ENCODE data around the gene LZTS2.
"Not testable (repeated sequence)": the region's sequence is repeated elsewhere in the genome, so short reads cannot be mapped to it uniquely, and the experiment has no call there.

- not testable (repeated sequence) for TF ChIP-seq JUND (IDR thresholded peaks at IDR 0.05); REST (IDR thresholded peaks at IDR 0.05); CTCF (IDR thresholded peaks at IDR 0.05; ENCODE audit: low read depth, low read length, missing input control); TAF1 (conservative IDR thresholded peaks at IDR 0.05); GABPA (IDR thresholded peaks at IDR 0.05 in 1 of 2, conservative IDR thresholded peaks at IDR 0.05 in 1 of 2); EGR1 (IDR thresholded peaks at IDR 0.05; ENCODE audit: low read depth in 2 of 2); ZBTB33 (IDR thresholded peaks at IDR 0.05); MAX (IDR thresholded peaks at IDR 0.05); SP1 (IDR thresholded peaks at IDR 0.05); NR2F2 (IDR thresholded peaks at IDR 0.05); RAD21 (IDR thresholded peaks at IDR 0.05)
These were observed 24.2 kb upstream of the LZTS2 start for GRCh38 chr10:100975397-100975796.
